UCSD-AML1 (cell line): ENCODE measurements around the gene RAI1.

Source experiments
- DNase-seq: peaks from one replicate; lab custom pipeline; 2025; ENCODE audit not compliant: unreplicated experiment; lab: John Stamatoyannopoulos, UW

The RAI1 gene

DNA sequence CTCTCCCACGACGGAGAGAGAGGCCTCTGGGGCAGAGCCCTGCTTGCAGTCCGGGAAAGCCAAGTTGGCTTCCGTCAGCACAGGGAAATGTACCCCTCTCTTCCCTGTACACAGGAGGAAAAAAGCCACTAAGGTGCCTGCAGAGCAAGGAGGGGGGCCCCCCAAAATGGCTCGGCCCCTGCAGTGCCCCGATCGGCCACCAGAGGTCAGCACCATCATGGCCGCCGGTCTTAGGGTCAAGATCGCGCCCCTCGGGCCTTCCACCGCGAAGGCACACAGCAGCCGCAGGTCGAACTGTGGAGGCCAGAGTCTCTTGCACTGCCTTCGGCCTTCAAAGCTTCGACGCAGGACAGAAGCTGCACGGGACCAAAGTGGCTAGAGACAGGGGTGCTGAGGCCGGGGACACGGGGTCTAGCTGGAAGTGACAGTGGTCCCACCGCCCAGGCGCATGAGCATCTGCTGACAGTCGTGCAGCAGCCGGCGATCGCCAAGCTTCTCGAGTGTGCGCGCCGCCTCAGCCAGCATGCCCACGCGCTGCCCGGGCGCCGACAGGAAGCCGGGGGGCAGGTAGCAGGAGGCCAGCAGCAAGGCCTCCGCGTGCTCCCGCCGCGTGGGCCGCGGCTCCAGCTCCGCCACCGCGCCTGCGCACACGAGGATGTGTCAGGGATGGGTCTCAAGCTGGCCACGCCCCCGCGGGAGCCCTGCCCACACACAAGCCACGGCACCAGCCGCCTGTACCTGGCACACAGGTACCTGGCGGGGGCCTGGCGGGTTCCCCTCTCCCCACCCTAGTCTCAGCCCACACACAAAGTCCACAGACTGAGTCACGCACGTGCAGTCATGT is 131.2 kb downstream of the RAI1 start:
- peak; percentile 67 for DNase-seq

DNA sequence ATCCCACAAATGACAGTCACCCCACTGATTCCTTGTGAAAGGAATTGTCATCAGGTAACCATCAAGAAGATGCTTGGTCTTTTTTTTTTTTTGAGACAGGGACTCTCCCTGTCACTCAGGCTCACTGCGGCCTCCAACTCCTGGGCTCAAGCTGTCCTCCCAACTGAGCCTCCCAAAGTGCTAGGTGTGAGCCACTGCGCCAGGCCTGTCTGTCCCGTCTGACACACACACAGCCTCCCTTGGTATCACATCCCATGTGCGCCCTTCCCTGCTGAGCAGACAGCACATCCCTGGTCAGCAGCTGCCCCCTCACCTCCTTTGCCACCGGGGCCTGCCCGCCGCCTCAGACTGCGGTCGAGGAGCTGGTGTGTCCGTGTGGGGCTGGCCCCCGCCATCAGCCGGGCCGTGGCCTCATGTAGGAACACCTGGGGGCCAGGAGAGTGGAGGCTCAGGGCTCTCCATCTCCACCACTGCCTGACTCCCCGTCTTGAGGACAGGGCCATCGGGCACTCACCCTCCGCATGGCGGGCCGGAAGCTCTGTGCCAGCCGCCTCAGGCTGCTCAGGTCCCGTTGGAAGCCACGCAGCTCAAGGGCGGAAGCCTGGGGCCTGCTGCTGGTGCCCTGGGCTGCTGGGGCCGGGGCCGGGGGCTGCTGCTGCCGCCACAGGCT is 131.9 kb downstream of the RAI1 start:
- DNase-seq: no peak

GRCh38 chr17:17813725-17814095 is 132.5 kb downstream of the RAI1 start:
- DNase-seq: no peak

GRCh38 chr17:17814162-17815061 is 133.2 kb downstream of the RAI1 start:
- DNase-seq: no peak

DNA sequence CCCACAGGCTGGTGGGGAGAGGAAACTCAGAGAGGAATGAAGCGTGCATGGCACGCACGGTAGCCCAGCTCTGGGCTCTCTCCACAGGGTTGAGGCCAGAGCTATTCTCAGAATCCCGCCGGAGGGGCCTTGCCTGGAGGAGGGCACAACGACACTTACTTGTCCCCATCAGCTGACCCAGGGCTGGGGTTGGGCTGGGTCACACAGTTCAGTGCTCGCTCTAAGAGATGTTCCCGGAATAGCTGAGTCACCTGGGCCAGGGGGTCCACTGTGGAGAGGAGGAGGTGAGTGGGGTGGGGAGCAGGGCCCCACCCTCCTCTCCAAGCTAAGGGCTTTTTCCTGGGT is 133.8 kb downstream of the RAI1 start:
- no peak for DNase-seq

- DNase-seq: no peak
Measured at GRCh38 chr17:17815436-17816200, 134.4 kb downstream of the RAI1 start.

- DNase-seq: no peak
Measured at GRCh38 chr17:17816240-17816814, 135.1 kb downstream of the RAI1 start.

DNA sequence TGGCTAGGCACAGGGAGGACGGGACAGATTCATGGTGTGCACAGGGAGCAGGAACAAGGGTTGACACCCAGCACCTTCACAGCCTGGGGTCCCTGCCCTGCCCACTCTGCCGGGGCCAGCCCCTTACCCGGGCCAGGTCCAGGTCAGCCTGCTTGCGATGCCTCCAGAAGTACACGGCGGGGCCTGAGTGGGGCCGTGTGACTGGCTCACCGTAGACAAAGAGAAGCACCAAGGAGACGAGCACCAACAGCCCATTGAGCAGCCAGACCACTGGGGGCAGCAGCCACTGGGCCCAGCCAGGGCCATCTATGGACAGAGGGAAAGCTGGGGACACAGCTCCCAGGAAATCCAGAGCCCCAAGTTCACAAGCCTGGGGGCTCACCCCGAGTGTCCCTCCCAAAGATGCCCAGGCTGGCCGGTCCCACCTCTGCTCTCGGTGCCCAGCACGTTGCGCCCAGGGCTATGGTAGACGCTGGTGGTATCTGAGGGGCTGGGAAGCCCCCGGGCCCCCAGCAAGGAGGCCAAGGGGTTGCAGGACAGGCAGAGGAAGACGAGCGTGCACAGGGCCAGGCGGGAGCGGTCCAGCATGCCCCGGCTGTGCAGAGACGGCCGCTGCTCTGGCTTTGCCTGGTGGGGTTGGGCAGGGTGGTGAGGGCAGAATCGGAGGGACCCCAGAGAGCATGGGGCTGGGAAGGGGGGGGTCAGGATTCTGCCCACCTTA is 135.7 kb downstream of the RAI1 start:
- no peak for DNase-seq

DNA sequence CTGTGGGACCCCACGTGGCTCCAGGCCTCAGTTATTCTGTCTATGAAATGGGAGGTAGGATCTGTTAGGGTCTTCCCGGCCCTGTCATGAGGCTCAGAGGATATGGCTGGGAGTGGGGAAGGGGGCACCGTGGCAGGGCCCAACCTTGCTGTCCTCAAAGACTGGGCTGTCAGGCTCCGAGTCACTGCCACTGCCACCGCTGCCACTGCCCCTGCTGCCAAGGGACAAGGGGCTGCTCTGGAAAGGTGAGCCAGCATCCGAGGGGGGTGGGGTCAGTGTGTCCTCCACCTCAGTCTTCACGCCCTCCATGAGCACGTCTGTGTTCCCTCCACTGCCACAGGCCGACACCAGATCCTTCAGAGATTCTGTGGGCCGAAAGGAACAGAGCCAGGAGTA is 136.3 kb downstream of the RAI1 start:
- no peak for DNase-seq

GRCh38 chr17:17818088-17818526 is 136.8 kb downstream of the RAI1 start:
- no peak for DNase-seq

DNA sequence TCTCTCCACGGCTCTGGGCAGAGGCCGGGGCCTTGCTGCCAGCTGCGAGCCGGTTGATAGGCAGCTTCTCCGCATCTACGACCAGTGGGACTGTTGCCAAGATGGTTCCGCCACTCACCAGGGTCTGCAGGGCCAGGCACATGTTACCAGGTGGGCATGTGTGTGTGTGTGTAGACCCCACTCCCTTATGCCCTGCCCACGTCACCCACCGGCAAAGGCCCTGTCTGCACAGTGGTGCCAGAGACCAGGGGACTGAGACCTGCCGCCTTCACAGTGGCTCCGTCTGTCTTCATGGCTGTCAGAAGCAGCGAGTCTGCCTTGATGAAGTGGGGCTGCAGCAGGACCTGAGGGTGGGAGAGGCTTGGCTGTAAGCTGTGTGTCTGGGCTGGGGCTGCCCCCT is 137.9 kb downstream of the RAI1 start:
- DNase-seq: no peak

DNA sequence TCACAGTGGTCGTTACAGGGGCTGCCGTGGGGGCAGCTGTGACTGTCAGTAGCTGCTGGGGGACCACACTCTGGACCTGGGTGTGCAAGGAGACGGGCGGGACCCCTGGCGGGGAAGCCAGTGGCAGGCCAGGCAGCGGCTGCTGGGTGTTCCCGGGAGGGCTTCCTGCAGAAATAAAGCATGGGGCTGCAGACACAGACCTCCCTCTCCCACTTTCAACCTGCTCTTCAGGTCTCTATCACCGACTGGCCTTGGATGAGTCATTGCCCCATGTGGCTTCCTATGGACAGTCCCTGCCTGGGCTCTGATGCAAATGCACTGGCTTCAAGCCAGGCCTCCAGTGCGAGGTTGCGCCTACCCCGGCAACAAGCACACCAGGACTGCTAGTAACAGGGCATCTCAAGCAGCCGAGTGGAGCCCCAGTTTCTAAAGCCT is 138.3 kb downstream of the RAI1 start:
- peak; percentile 46 for DNase-seq

GRCh38 chr17:17820046-17820445 is 138.8 kb downstream of the RAI1 start:
- no peak for DNase-seq

- no peak for DNase-seq
Measured at GRCh38 chr17:17820463-17821158, 139.4 kb downstream of the RAI1 start.

DNA sequence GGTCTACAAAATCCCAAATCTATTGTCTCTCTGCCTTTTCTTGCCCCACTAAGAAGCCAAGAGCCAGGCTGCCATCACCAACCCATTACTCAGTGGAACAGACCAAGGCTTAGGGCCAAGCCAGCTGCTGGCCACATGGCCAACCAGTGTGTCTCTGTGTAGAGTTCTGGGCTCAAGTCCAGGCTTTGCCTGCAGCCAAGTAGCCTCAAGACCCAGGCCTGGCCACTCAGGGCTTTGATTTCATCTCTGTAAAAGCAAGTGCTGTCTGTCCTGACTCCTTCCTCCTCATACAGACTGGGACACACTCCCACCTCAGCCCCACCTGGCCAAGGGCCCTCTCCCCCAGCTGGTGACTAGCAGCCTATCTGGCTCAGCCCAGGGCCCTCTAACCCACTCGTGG is 140.9 kb downstream of the RAI1 start:
- DNase-seq: no peak

DNA sequence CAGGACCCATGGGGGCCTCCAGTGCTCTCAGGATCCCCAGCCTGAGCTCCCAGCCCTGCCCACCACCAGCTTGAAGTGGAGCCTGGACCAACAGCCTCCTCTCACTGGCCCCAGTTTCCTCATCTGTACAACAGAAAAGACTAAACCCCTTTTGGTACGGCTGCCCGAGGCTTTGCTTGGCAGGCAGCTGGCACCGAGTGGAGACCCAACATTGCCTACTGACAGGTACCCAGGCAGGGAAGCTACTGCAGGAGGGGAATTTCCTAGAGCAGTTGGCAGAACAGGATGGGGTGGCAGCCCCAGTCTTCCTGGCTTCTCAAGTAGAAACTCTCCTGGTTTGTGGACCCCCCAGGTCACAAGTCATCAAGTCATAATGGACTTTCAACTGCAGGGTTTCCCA is 141.4 kb downstream of the RAI1 start:
- no peak for DNase-seq

DNA sequence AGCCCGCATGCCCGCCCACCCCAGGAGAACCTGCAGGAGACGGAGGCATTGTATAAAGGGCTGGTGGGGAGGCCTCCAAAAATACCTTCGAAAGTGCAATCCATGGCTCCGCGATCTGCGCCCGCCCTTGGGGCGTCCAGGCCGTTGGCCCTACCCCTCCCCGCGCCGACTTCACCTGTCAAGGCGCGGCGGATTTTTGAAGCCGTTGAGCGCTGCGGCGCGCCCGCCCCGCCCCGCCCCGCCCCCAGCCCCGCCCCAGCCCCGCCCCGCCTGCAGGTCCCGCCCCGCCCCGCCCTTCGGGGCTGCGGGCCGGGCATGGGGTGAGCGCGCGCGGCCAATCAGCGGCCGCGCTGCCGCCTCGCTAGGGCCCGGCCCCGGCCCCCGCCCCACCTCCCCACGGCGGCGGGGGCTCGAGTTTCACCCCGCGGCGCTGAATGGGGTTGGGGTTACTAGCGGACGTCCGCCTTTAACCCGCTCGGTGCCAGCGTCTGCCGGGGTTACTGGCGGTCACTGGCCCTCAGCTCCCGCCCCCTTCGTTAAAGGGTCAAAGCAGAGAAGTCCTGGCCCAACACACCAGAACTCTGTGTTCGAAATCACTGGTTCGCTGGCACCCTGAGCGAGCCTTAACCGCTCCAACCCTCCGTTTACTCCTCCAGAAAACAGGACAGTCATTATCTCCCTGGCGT is 142.3 kb downstream of the RAI1 start:
- DNase-seq: peak; percentile 90

DNA sequence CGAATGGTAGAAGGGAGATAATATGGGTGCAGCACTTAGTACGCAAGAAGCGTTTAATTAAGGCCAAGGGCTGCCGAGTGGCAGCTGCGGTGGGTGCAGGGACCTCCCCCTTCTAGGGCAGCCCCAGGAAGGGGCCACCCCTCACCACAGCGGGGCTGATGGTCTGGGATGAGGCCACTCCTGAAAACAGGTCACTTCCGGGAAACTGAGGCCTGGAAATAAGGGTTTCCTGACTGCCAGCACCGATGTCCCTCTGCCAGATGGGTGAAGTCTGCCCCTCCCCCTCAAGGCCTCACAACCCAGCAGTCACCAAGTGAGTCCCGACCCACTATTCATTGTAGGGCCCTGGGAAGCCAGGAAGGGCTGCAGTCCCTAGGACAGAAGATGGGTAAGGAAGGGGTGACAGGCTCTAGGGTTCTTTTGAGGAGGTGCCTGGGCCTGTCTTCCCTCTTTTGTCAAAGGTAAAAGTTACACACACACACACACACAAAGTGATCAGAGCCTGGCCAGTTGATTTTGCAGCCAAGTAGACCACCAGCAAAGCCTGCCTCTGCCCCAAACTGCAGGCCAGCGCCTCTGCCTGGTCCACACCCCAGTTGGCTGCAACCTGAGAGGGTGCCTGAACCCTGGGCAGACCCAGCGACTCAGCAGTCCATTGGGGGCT is 143.0 kb downstream of the RAI1 start:
- no peak for DNase-seq
